DMS53 treated with DMSO at 0.1 percent for 48 hours (cell line): Measurements from ENCODE around the gene ETV5.

Source experiments
- DNase-seq: peaks from one replicate; lab custom pipeline; 2025; ENCODE audit not compliant: unreplicated experiment; lab: John Stamatoyannopoulos, UW

The ETV5 gene

DNA sequence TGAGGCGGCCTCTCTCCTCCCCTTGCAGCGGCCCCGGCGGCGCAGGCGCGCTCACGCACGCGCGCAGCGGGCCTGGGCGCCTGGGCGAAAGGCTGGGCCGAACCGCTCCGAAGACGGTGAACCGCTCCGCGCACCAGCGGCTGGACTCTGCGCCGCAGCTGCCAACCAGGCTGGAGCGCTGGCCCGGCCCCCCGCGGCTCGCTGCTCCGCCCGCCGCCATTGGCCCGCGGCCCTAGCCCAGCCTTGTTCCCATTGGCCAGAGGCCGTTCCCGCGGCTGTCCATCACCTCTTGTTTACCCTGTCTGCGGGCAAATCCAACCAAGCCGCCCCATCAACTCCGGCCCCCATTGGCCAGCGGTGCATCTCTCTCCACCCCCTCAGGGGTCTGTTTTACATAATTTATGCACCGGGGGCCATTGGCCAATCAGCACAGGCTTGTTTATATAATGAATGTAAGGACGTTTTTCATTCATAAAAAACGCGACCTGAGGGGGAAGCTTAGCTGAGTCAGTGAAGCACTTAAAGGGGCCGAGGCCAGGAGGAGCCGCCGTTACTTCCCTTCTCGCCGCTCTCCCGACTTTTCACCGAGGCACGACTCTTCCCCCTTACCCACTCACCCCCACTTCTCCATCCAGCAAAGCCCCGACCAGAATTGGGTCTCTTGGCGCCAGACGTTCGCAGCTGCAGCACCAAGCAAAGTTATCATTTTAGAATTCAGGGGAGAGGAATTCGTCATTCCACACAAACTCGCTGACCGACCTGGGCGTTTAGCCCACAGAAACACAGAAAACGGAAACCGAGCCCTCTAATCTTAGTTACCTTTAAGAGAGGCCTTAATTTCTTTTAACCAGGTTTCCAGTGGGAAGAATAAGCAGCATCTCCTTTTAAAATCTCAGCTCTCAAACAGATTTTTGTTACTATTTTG, at the start of gene ETV5:
ETV5 (minus strand) TSS at position 149 of the 925 bp plus-strand sequence. CDS start 3,221 bp downstream, outside the sequence.
- peak; percentile 95 for DNase-seq

DNA sequence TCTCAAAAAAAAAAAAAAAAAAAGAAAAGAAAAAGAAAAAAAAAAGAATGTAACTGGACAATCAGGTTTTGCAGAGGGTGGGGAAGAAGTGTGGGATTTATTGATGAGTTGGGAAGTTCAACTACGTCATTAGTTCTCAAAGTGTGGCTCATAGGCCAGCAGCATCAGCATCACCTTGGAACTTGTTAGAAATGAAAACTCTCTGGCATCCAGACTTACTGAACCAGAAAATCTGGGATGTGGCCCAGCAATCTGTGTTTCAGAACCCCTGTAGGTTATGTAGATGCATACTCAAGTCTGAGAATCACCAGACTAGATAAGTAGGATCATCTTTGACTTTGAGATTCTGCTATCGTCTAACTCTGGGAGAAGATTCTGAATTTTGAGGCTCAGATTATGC, 45.8 kb upstream of the ETV5 start:
- no peak for DNase-seq

DNA sequence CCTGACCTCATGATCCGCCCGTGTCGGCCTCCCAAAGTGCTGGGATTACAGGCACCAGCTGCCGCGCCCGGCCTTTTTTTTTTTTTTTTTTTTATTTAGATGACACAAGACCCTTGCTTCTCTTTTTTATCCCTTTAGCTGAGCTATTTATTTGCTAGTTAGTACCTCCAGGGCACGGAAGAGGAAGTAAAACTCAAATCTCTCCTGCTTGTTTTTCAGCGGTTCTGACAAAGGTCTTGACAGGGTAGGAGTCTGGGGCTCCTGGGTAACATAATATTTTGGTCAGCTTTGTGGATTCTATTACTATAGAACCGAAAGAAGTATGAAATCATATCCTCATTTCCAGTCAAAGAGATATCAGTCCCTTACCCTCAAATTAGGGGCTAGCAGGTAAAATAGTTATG, 44.0 kb upstream of the ETV5 start:
- DNase-seq = no peak

DNA sequence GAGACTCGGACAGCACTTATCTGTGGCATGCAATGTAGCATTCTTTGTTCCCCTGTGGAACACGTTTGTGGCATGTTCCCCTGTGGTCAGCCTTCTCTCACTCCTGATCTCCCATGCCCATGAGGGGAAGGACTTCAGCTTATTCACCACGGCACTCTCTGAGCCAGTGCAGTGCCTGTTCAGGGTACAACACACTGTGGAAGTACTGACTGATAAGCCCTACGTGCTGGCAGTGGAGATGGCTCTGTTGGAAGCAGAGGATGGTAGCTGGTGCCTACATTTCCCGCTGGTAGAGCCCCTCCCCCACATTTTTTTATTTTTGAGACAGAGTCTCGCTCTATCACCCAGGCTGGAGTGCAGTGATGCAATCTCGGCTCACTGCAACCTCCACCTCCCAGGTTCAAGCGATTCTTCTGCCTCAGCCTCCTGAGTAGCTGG, 43.5 kb upstream of the ETV5 start:
- DNase-seq = no peak

DNA sequence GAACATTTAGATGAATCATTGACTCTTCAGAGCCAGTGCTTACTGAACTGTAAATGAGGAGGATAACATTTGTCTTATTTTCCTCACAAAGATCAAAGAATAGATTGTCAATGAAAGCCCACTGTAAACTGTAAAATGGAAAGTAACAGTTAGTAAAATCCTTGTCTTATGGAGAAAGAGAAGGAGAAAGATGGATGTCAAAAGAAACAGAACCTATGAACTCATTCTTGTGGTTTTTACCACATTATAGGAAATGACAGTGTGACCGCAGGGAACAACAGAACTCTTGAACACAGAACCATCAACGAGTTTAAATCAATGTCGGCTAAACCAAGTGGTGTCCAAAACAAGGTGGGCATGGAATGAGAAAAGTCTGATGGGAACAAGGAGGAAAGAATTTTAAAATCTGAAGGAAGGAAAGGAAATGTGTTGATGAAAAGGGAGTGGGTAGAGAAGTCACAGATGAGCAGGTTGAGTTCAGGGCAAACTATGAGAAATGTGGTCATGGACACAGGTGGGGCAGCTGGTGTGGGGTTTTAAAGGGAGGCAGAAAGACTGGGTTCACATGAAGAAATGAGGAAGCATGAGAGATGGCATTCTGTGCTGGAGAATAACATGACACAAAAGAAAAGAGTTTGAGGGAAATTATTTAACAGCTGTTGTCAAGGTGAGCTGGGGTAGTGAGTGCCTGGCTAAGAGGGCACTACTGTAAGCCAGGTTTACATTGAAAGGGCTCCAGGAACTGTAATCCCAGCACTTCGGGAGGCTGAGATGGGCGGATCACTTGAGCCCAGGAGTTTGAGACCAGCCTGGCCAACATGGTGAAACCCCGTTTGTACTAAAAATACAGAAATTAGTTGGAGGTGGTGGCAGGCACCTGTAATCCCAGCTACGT, 42.4 kb upstream of the ETV5 start:
- no peak for DNase-seq

DNA sequence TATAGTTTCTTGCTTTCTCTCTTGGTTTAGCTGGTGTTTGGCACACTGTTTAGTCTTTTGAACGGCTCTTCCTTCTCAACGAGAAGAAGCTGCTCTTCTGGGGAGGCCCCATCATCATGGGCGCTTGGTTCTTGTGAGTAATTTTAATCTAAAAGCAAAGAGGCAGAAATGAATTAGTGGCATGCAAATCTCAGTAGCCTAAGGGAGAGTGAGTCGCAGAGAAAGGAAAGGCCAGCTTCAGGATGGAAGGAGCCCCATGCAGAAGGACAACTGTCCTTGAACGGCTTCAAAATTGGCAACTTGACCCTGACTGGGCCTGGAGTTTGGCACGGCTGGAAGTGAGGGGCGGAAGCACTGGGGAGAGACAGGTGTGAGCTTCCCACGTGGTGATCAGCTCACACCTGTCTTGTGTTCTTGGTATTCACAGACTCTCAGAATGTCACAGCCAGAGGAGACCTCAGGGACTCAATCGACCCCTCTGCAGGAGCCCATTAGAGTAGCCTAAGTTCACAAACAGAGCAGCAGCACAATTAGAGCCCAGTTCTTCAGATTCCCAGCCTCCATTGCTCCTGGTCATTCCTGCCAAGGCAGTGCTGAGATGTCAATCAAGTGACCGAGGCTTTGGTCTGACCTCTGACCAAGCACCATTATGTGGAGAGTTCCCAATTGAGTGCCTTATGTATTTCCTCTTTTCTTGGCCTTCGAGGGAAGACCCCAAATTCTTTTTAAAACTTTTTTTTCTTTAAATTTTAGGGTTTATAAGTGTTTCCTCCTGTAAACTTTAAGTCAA, 41.3 kb upstream of the ETV5 start:
- no peak for DNase-seq

DNA sequence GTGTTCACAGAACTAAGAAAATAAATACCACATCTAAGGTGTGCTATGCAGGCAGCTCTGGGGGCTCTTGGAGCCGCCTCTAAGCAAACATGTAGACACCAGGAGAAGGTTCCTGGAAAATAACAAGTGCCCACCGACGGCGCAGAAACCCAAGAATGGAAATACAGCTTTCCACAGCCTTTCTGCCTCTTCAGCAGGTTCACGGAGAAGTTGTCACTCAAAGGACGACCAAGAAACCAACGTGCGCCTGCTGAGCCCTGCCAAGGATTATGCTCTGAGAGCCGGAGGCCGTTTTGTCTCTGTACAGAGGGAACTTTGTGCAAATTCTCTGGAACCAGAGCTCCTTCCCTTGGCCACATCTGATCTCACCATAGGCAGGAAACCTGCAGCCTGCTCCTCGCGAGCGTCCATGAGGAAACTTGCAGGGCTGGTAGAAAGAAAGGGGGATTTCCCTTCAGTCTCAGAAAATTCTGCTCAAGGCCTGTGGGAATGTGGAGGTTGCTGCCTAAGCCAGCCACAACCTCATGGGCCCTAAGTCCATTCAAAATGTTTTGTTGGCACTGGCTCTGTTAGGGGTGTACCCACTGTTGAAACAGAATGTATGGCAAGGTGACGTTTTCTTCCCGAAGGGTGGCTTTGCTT, 40.6 kb upstream of the ETV5 start:
- no peak for DNase-seq

DNA sequence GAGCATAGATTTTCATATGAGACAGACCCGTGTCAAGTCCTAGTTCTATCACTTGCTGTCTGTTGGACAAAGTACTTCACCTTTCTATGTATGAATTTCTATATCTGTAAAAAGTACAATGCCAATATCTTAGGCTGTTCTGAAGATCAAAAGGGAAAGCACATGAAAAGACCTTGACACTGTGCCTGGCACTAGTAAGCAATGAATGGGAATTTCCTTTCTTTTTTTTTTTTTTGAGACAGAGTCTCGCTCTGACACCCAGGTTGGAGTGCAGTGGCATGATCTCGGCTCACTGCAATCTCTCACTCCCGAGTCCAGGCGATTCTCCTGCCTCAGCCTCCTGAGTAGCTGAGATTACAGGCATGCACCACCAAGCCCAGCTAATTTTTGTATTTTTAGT, 35.4 kb upstream of the ETV5 start:
- DNase-seq = no peak

DNA sequence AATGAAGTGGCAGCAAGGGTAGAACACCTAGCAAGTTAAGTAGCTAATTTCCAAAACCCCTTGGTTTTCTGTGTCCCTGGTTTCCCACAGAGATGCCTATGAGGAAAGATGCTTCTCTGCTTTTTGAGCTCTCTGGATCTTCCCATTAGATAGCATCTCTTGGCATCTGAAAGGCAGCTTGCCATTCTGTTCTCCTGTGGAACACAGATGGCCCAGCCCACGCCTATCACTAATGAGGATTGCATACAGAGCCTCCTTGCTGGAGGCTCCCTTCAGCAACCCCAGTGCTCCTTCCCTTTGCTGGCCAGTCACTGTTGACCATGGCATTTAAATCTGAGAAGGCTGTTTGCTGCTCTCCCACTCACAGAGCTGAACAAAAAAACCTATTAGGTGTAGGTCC, 34.4 kb upstream of the ETV5 start:
- no peak for DNase-seq

DNA sequence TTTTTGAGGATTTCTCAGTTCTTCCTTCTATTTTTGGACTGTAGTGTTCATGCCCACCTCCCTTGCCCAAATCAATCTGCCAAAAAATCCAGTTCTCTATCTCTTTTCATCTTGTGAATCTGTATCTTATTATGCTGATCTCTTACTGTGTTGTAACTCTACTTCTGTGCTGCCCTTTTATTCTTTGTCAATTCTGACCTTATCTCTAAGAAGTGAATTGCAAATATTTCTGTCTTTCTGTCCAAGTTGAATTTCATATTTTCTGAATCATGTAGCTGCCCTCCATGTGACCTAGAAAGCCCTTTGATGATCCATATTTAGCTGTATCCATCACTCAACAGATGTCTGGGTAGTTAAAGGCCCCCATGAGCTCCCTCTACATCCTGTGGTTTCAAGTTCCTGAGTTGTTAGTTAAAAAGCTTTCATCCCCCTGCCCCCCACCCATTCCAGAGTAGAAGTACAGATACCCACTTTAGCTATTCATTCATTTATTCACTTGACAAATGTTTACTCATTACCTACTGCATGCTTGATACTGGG, 33.6 kb upstream of the ETV5 start:
- DNase-seq = no peak

DNA sequence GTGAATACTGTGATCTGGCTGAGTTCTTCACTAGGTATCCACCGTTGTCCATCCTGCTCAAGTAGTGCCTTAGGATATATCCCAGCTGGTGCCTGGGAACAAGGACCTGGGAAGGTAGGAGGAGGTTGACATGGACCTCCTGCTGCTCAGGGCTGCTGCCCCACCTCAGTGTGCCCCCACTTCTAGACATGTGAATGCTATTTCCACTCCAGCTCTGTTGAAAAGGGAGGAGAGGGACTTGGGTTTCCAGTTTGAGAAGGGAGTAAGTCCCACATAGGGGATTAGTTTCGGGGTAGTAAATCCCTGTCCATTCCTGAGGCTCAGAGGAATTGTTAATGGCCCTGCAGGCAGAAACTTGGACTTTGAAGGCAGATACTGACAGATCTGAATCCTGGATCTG, 32.9 kb upstream of the ETV5 start:
- no peak for DNase-seq

DNA sequence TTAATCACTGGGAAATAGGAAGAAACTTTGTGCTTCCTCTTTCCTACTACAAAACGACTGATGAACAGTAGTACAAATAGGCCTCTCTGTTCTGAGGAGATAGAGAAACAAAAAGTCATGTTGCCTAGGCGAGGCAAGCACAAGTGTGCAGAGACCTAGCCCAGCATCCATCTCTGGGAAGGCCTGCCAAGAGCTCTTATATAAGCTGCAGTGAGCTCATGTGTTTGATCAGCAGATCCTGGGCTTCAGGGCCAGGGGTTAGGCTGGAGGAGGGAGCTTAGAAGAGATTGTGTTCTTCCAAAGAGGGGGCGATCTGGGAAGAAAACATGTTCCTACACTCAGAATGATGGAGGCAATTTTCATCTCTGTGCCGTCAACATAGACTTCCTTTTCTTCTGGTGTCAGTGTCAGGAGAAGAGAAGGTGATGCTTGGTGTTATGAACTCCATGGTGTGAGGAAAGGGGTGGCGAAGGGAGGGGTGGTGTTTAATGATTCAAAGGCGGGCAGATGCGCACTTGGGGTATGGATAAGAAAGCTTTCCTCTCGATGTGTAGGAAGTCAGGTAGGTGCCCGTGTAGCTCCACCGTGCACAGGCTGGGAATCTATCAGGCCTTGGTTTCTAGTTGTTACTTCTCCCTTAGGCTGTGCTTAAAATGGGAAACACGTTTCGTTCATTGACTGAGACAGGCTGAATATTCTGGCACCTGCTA, 29.5 kb upstream of the ETV5 start:
- no peak for DNase-seq

DNA sequence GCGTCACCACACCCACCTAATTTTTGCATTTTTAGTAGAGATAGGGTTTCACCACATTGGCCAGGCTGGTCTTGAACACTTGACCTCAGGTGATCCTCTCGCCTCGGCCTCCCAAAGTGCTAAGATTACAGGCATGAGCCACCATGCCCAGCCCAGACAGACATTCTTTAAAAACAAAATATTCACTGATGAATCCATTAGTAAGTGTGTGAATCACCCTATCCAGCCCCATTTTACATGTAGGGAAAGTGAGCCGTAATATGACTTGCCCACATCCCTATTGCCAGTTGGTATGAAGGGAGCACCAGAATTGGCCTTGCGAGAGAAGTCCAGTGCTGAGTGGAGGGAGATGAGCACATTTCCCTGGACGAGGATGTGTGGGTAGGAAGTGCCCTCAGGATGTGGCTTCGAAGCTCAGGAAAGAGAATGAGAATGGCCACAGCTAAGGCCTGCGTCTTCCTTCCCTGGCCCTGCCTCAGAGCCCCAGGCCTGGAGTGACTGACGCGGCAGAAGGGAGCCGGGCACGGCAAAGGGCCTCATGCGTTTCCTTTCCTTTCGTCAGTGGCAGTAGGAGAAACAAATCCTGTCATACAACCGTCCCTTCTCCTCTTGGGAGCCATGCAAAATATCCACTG, 28.3 kb upstream of the ETV5 start:
- DNase-seq = no peak

DNA sequence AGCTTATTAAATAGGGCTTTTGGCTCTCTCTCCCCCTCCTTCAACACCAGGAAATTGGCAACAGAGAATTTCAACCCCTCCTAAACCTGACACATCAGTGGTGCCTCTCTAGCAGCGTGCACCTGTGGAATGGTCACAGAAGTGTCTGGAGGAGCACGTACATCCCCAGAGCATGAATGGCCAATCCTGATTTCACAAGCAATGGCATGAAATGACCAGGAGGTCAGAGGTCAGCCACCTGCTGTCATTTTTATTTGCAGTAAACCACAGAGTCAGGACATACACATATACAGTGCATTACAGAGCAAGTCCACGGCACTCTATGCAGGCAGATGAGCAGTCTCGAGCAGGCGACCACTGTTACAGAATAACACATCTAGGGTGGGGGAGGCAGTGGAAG, 25.1 kb upstream of the ETV5 start:
- DNase-seq = no peak

DNA sequence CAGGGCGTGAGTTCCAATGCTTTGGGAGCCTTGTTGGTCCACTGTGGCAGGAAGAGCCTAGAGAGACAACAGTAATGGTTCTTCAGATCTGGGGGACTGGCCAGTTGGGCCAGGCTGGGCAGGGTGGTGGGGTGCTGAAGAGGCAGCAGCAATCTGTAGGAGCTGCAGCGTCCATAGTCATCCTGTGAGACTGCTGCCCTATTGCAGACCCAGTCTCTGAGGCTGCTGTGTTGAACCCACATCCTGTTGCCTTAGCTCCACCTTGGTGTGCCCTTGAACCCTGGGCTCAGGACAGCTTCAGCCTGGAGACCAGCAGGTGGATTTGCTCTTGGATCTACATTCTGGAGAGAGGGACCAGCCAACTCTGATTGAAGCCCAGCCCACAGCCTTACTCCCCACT, 23.6 kb upstream of the ETV5 start:
- no peak for DNase-seq

DNA sequence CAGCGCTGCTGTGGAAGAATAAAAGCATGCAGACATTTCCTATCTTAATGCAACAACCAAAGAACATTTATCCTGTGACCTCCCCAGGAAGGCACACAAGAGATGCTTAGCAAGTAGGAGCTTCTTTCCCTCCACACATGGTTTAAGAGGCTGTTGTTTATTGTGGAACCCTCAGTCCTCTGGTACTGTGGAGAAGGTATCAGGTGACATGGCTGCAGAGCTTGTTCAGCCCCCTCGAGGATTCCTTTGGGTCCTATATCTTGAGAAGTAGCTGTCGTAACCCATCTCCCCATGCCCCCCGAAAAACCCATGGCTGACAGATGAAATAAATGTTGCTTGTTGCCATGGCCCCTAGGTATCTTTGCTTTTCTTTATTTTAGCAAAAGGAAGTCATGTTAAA, 20.3 kb upstream of the ETV5 start:
- no peak for DNase-seq

DNA sequence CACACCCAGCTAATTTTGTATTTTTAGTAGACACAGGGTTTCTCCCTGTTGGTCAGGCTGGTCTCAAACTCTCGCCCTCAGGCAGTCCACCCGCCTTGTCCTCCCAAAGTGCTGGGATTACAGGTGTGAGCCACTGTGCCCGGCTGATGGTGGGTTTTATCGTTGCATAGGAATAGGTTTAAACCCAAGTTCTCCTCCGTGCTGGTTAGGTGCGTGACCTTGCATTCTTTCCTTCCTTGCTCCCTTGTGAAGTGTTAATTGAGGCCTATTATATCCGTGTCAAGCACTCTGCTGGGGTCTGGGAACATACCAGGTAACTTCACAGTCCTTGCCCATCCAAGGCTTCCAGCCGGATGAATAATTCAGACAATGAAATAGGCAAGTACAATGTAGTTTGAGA, 19.3 kb upstream of the ETV5 start:
- DNase-seq = no peak

DNA sequence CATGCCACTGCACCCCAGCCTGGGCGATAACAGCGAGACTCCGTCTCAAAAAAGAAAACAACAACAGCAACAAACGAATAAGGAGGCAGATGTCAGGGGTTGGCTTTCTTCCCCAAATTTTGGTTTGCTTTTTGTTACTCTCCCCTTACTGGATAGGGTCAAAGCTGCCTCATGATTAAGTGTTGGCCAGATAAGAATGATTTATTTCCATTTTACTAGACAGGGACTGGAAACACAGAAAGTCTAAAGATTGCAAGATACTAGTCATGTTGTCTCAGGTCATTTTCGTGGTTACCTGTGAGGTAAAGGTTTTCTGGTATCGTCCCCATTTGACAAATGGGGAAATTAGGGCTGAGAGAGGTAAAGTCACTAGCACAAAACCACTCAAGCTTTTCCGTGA, 18.6 kb upstream of the ETV5 start:
- DNase-seq = no peak

DNA sequence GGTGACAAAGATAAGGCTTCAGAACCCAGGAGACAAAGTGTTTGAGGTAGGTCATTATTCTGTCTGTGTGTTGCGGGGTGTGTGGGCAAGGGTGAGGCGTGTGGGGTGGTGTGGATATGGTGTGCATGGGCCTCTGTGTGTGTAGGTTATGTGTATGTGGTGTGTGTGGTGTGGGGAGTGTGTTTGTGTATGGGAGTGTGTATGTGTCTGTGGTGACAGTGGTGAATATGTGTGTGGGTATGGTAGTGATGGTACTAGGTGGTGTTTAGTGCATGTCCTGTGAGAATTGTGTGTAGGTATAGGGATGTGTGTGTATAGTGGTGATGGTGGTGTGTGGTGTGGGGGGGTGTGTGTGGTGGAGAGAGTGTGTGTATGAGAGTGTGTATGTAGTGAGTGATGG, 16.2 kb upstream of the ETV5 start:
- DNase-seq = no peak
